Suppressor macrophage treated with lipopolysaccharide for 4 hours (primary cell): ENCODE measurements around the gene RAD51B.

Experiments used
- DNase-seq: peaks from one replicate; pipeline ENCODE4 v3.0.0-alpha.2; 2020

RAD51B gene

DNA sequence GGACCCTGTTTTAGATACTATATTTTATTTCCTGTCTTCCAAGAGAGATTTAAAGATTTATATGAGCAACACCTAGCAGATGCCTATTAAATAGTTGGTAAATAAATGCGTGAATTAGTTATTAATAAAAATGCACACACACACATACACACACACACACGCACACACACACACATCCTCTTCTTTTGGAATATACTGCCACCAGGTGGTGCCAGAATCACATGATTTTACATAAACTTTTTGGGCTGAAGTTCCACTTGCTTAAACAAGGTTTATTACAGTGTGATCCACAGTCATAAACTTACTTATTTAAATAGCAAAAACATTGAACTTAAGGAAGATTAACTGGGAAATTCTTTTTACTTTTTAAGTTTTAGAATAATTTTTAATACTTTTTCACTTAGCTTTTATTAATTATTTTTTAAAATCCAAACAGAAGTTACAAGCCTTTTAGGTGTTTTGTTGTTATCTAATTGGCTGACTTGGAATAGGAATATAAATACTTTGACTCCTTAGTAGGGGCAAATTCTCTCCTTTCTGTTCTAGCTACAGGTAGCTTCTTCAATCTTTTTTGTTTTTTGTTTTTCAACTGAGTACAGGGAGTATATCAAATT lies 17.5 kb downstream of the RAD51B start:
- DNase-seq = peak; percentile 85

DNA sequence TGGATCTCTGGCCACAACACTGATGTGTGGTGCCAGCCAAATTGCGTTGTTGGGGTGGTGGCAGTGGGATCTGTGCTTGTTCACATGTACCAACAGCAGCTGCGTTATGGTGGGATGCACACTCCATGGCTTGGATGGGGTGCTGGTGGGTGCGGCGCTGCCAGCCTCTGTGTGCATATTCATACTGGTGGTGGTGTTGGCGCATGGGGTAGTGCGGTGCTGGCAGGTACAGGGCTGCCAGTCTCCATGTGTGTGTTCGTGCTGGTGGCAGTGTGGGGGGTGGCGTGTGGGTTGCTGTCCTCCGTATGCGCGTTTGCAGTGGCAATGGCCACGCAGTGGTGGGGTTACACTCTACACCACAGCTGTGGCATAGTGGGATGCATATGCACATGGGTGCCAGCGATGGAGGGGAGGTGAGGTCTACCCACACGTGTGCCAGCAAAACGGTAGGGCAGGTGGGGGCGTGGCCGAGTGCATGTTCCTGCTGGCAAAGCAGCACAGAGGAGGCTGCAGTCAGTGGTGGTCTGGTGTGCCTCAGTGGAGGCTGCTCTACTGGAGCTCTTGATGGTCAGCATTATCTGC lies 26.5 kb downstream of the RAD51B start:
- DNase-seq = no peak

DNA sequence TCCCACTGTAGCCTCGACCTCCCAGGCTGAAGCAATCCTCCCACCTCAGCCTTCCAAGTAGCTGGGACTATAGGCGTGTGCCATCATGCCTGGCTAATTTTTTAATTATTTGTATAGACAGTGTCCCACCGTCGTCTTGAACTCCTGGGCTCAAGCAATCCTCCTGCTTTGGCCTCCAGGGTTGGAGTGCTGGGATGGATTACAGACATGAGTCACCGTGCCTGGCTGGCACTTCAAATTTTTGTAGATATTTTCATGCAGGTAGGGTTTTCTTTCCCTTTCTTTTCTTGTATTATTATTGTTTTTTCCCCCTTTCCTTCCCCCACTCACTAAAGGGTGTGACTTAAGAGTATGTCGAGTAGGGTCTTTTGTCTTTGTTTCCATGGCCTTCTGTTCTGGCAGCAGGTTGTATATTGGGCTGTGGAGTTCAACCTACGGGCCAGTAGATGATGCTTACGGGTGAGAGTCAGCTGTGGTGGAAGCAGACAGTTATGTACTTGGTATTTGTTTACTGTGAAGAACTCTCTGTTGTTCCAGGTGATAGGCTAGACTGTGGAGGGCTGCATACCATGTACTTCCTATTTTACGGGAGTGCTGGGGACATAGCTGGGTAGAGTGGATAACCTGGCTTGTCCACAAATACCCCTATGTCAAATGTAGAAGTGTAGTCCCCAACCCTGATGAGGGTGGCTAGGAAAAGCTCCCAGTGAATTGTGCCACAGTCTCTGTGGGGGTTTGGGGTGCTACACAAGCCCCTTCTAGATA lies 30.7 kb downstream of the RAD51B start:
- no peak for DNase-seq

DNA sequence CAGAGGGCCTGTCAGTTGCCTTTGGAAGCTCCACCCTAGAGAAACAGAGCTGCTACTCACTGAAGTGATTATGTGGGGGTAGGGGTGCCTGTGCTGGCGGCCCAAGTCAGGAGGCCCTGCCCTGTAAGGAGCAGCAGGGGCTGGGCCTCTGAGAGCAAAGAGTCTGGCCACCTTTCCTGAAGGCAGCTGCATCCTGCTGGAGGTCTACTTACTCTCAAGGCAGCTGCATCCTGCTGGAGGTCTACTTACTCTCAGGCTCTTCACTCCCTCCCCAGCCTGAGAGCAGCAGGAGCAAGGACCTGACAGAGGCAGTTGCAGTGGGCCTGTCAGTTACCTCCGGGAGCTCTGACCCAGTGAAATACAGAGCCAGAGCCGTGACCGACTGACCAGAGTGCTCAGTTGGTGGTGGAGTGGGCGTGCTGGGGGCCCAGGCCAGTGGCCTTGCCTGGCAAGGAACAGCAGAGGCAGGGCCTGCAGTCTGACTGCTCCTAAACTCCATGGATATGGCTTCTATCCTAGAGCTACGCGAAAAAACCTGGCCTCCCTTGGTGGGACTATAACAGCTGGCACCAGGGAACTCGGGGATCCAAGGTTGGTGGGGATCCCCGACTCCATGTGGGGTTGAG lies 32.3 kb downstream of the RAD51B start:
- DNase-seq = no peak

DNA sequence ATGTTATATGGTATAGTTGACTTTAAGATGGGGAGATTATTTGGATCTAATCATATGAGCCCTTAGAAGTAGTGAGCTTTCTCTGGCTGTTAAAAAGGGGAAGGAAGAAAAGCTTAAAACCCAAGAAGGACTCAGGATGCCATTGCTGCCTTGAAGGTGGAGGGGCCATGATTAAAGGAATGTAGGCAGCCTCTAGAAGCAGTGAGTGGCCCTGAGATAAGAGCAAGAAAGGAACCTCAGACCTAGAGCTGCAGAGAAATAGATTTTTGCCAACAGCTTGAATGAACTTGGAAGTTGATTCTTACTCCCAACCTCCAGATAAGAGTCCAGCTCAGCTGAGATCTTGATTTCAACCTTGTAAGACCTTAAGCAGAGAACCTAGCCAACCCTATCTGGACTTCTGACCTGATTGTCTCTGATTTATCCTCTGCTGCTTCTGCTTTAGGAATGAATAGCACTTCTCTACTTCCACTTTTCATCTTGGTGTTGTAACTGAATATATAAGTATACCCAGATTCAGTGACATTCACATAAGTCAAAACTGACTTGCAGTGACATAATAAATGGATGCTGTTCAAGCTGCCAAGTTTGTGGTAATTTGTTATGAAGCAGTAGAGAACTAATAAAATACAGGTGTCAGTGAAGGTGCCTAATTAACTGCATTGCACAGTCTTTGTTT lies 33.5 kb downstream of the RAD51B start:
- DNase-seq = peak; percentile 86

DNA sequence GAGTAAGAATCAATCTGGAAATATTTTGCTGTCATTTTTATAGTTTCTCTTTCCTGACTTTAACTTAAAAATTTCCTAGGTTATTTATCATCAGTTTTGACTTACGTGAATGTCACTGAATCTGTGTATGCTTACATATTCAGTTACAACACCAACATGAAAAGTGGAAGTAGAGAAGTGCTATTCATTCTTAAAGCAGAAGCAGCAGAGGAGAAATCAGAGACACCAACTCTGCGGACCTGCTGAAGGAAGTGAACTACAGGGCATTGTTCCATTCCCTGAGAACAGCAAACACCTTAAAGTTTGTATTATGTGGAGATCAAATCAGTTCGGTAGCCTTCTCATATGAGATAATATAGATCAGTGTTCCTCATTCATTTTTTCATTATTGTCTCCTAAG lies 34.1 kb downstream of the RAD51B start:
- DNase-seq = peak; percentile 89

DNA sequence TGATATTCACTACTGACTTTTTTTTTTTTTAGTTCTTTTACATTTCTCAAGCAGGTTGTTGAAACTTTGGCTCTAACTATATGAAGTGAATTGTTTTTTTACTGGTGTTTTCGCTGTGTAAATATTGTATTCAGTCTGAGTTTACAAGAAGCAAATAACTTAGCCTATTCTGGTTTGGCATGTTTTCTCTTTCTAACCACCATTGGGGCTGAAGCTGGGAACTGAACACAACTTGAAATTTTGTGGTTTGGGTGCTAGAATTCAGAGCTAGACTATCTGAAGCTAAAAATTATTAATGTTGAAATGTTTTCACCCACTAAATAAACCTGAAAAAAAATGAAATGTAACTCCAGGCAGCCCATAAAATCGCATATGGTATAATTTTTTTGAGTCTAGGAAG lies 37.2 kb downstream of the RAD51B start:
- DNase-seq = no peak

GRCh38 chr14:67857778-67858350 lies 38.3 kb downstream of the RAD51B start:
- DNase-seq = no peak

DNA sequence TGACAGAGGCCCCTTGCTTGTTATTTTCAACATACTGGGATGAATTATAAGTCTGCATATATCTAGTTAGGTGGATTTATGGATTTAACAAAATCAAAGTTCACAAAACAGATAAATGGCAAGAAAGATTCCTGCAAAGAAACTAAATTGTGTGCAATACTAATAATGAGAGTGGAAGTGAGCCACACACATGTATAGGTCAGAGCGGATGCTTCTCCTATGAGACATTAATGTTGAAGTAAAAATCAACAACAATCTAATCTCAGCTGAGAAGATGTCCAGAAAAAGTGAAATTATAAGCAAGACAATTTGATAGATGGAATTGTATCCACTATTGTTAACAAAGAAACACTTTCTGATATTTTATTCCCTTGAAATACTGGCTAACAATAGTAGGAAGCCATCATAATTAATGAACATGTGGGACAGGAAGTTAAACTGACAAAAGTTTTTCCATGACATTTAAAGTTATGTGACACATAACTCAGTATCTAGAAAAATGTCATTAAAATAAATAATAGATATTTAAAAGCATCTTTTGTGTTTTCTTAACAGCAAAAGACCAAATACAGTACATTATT lies 39.7 kb downstream of the RAD51B start:
- no peak for DNase-seq

GRCh38 chr14:67863223-67863622 lies 43.6 kb downstream of the RAD51B start:
- no peak for DNase-seq

- DNase-seq = no peak
Observed at GRCh38 chr14:67875175-67876006, 55.8 kb downstream of the RAD51B start.

DNA sequence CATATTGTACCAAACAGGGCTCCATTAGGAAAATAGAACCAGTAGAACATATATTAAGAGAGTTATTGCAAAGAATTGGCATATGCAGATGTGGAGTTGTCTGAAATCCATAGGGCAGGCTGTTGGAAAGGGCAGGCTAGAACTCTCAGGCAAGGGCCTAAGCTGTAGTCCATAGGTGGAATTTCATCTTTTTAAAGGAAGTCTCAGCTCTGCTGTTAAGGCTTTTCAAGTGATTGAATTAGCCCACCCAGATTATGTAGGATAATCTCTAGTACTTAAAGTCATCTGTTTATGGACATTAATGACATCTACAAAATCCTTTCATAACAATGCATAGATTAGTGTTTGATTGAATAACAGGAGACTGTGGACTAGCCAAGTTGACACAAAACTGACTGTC lies 59.4 kb downstream of the RAD51B start:
- no peak for DNase-seq

DNA sequence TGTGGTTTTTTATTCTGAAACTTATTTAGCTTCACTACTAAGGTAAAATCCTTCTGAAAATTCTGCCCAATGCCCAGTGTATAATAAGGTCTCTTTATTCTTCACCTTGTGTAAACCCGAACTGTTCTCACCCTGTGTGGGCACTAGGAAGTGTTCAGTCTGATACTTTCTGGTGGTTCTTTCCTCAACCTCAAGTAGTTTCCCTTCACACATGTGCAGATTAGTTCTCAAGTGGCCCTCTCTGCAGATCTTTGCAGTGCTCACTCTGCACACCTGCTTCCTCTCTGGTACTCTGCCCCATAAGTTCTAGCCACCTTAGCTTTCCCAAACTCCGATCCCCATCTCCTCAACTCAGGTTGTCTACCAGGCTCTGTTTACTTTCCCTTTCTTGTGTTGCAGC lies 61.6 kb downstream of the RAD51B start:
- DNase-seq = no peak

DNA sequence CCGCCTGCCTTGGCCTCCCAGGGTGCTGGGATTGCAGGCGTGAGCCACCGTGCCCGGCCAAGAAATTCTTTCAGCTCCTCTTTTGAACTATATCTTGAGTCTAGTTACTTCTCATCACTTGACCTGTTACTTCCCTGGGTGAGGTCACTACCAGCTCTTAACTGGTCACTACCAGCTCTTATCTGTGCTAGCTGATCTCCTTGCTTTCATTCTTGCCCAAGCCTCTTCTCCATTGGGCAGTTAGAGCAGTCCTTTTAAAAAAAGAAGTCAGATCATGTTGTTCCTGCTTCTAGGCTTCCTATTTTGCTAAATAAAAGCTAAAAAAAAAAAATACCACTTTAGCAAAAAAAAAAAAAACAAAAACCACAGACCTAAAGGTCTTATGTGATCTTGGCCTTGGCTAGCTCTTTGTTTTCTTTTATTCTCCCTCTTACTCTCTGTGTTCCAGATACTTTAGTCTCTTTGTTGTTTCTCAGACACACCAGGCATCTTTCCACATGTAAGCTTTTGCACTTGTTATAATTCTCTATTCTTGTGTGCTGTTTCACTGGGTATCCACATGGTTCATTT lies 63.5 kb downstream of the RAD51B start:
- peak; percentile 71 for DNase-seq

DNA sequence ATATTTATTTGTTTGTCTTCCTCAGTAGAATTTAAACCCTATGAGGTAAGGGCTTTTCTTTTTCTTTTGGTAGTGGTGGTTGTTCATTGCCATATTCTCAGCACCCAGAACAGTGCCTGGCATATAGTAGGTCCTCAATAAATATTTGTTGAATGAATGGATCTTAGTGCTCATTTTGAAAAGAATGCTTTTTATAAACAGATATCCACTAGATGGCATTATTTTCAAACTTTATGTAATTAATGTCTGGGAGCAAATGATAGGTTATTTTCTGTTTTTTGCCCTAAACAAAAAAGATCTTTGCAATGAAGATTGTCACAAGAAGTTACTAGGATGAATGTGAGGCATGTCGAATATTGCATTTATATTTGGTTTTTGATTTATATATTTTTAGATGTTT lies 64.1 kb downstream of the RAD51B start:
- peak; percentile 41 for DNase-seq

DNA sequence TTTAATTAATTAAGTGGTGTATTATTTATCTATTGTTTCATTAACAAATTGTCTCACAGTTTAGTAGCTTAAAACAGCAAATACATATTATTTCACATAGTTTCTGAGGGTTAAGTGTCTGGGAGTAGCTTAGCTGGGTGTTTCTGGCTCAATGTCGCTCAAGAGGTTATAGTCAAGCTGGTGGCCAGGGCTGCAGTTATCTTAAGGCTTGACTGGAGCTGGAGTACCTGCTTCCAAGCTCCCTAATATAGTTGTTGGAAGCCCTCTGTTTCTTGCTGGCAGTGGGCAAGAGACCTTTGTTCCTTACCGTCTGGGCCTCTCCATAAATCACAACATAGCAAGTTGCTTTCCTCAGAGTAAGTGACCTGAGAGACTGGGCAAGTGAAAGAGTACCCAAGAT lies 66.6 kb downstream of the RAD51B start:
- DNase-seq = no peak

DNA sequence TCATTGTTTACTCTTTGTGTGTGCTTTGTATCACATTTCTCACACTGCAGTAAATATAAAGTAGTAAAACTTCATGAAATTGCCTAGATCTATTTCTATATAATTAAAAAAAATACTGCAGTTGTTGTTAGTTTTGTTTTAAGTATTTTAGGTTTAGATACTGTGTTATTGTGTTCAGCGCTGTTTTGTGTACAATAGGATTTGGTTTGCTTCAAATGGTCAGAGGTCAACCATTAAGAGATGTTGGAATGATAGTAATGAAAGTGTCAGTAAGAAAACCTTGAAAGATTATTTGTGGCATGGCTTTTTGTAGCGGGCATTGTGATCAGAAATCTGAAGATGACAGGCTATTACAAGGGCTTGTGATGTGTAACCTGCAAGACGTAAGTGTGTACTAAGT lies 67.9 kb downstream of the RAD51B start:
- no peak for DNase-seq

DNA sequence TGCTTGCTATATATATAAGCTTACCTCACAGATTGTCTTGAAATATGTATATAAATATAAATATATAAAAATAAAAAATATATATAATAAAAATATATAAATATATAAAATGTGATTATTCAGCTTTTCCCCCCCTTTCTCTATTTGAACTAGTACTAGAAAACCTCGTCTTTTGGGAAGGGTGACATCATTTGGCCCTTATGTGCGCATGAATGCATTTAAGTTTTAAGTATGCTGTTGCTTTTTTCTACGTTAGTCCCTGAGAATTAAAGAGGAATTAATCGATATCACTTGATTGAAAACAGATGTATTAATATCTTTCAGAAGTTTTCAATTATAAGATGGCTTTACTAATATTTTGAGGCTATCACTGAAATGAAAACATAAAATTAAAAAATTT lies 69.9 kb downstream of the RAD51B start:
- DNase-seq = no peak

- no peak for DNase-seq
Observed at GRCh38 chr14:67892466-67893100, 73.0 kb downstream of the RAD51B start.

DNA sequence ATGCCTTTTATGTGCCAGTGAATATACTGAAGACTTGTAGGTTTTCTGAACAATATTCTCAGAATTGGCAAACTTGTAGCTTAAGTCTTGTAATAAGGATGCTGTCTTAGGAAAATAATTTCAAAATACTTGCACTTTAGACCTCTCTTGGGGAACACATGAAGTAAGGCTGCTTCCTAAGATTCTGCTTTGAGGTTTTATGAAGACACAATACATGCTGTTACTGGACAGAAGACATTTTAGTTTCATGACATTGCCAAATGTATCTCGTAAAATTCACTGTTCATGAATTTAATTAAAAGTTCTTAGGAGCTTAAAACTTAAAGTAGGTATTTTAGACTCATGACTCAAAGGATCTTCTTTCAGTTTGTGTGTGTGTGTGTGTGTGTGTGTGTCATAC lies 80.7 kb downstream of the RAD51B start:
- no peak for DNase-seq
